Tibial nerve (tissue), 3 donors: ENCODE measurements around the gene GLRA1.

ENCODE experiments used
- POLR2A ChIP-seq, 2 donors: fragments of 450-650 bp; IDR thresholded peaks; one replicate each; pipeline ENCODE4 v1.6.1; 2017; ENCODE audit warnings: antibody characterized with exemption in 2 of 2, mild to moderate bottlenecking in 2 of 2, moderate library complexity in 2 of 2
- TF ChIP-seq, protein P1 (sequence below), 5 experiments: fragments of 200-600 bp in 3 of 5; fragments of 450-650 bp in 2 of 5; sonication (generic) in 3 of 5; IDR thresholded peaks; one replicate each; pipeline ENCODE4 v1.5.1; 2016 to 2019; ENCODE audit warnings: antibody characterized with exemption in 5 of 5, mild to moderate bottlenecking in 3 of 5, moderate library complexity in 2 of 5

DNA sequence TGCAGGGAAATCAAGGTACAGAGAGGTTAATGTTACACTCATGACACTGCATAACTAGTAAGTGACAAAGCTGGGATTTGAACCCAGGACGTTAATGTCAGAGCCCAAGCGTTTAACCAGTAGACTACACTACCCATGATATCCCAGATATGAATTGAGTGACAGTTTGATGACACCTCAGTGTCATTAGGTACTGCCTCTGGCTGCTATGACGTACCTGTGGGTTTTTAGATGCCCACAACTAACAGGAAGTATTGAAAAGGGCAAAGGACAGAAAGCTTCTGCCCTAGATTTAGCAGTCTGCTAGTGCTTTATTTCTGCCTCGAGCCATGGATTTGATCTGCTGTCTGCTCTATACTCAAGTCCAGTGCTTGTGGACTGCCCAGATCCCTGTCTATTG, 56.2 kb downstream of the GLRA1 start:
- no peak for TF ChIP-seq POLR2A (IDR thresholded peaks at IDR 0.05)
- TF ChIP-seq, protein P1, sequence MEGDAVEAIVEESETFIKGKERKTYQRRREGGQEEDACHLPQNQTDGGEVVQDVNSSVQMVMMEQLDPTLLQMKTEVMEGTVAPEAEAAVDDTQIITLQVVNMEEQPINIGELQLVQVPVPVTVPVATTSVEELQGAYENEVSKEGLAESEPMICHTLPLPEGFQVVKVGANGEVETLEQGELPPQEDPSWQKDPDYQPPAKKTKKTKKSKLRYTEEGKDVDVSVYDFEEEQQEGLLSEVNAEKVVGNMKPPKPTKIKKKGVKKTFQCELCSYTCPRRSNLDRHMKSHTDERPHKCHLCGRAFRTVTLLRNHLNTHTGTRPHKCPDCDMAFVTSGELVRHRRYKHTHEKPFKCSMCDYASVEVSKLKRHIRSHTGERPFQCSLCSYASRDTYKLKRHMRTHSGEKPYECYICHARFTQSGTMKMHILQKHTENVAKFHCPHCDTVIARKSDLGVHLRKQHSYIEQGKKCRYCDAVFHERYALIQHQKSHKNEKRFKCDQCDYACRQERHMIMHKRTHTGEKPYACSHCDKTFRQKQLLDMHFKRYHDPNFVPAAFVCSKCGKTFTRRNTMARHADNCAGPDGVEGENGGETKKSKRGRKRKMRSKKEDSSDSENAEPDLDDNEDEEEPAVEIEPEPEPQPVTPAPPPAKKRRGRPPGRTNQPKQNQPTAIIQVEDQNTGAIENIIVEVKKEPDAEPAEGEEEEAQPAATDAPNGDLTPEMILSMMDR (IDR thresholded peaks at IDR 0.05) = no peak
